Measurements from ENCODE around the gene MSH5.

GRCh38 chr6:31697555-31697954, 42.2 kb upstream of the MSH5 start:
- TF ChIP-seq POLR2A (IDR thresholded peaks at IDR 0.05; ENCODE audit: low read depth, low read length) (no peak), POLR2AphosphoS5 (IDR thresholded peaks at IDR 0.05; ENCODE audit: low read depth, low read length) (no peak), PAX5 (IDR thresholded peaks at IDR 0.05; ENCODE audit: insufficient read depth, low read length, severe bottlenecking) (no peak)

Data from GM12891 (cell line).